ENCODE results near the gene CLEC5A.
"Not testable (repeated sequence)": the region's sequence is repeated elsewhere in the genome, so short reads cannot be mapped to it uniquely, and the experiment has no call there.

Gene CLEC5A

DNA sequence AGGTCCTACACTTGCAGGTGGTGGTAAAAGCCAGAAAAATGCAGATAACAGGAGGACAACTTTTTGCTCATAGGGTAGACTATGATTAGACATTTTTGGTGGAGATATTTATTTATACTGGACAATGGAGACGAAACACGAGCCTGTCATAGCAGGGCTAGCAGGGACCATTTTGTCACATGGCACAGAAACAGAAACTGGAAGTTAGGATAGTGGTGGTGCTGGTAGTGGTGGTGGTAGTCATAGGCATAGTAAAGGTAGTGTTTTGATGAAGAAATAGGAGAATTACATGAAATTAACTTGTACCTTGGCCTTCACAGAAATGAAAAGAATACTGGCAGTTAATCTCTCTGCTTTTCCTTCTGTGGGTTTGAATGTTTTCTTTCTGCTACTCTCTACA is 40.1 kb upstream of the CLEC5A start:
- POLR2A ChIA-PET (ENCODE audit: low non-redundant PET): no interaction called here
- CTCF ChIA-PET: no interaction called here

DNA sequence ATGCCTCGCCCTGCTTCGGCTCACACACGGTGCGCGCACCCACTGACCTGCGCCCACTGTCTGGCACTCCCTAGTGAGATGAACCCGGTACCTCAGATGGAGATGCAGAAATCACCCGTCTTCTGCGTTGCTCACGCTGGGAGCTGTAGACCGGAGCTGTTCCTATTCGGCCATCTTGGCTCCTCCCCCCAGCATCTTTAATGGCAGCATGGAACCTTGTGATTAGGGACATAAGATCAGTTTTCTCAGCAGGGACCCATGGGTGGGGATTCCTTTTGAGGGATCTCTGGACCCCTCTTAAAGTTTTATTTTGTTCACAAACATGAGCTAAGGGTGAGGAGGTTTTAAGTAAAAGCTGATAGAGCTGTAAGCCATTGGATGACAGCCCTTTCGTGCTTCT is 39.2 kb upstream of the CLEC5A start:
- CTCF ChIA-PET; DNase-seq (ENCODE audit: low spot score); H3K27ac ChIP-seq; POLR2A ChIA-PET (ENCODE audit: low non-redundant PET): not testable (repeated sequence)

More for the DNA sequence above, 40.1 kb upstream of the CLEC5A start:
- TF ChIP-seq, protein P1, sequence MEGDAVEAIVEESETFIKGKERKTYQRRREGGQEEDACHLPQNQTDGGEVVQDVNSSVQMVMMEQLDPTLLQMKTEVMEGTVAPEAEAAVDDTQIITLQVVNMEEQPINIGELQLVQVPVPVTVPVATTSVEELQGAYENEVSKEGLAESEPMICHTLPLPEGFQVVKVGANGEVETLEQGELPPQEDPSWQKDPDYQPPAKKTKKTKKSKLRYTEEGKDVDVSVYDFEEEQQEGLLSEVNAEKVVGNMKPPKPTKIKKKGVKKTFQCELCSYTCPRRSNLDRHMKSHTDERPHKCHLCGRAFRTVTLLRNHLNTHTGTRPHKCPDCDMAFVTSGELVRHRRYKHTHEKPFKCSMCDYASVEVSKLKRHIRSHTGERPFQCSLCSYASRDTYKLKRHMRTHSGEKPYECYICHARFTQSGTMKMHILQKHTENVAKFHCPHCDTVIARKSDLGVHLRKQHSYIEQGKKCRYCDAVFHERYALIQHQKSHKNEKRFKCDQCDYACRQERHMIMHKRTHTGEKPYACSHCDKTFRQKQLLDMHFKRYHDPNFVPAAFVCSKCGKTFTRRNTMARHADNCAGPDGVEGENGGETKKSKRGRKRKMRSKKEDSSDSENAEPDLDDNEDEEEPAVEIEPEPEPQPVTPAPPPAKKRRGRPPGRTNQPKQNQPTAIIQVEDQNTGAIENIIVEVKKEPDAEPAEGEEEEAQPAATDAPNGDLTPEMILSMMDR (conservative IDR thresholded peaks at IDR 0.05; ENCODE audit: low read depth): no peak
- no peak for DNase-seq (ENCODE audit: low spot score)
- H3K27ac ChIP-seq: no peak overlapping the region

DNA sequence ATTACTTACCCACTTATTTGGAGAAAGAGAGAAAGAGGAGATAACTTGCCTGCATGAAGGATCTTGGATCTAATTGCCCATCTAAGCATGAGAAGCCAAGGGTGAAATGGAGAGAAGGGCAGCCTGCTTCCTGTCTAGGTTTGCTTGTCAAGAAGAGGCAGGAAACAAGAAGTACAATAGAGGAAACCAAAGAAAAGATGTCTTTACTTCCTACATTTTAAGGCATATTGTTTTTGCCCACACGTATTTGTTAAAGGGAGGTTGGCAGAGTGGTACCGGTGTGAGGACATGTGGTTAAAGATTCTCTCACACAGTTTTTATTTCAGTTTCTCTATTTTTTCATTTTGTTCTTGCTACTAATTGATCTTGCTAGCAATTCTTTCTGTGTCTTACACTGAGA is 32.8 kb upstream of the CLEC5A start:
- ChIA-PET POLR2A (ENCODE audit: low non-redundant PET) (no interaction called here), CTCF (no interaction called here)
- TF ChIP-seq, protein P1 (conservative IDR thresholded peaks at IDR 0.05; ENCODE audit: low read depth): no peak
- no peak for DNase-seq (ENCODE audit: low spot score)
- no peak overlapping the region for H3K27ac ChIP-seq

DNA sequence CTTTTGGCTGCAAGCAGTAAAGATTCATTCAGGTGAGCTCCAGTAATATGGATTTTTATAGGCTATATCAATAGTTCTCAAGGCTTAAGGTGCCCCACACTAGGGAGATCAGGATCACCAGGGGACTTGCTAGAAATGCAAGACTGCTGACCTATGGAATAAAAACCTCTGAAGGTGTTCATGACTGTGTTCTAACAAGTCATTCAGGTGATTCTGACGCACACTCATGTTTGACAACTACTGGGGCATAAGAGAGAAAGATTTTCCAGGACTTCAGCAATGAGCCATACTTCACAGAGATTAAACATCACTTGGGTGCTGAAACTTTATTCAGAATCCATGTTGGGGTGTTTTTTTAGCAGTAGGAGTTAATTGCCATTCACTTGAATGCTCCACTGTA is 31.6 kb upstream of the CLEC5A start:
- POLR2A ChIA-PET (ENCODE audit: low non-redundant PET): no interaction called here
- TF ChIP-seq, protein P1 (conservative IDR thresholded peaks at IDR 0.05; ENCODE audit: low read depth): no peak
- DNase-seq (ENCODE audit: low spot score): no peak
- CTCF ChIA-PET: no interaction called here
- H3K27ac ChIP-seq: no peak overlapping the region

DNA sequence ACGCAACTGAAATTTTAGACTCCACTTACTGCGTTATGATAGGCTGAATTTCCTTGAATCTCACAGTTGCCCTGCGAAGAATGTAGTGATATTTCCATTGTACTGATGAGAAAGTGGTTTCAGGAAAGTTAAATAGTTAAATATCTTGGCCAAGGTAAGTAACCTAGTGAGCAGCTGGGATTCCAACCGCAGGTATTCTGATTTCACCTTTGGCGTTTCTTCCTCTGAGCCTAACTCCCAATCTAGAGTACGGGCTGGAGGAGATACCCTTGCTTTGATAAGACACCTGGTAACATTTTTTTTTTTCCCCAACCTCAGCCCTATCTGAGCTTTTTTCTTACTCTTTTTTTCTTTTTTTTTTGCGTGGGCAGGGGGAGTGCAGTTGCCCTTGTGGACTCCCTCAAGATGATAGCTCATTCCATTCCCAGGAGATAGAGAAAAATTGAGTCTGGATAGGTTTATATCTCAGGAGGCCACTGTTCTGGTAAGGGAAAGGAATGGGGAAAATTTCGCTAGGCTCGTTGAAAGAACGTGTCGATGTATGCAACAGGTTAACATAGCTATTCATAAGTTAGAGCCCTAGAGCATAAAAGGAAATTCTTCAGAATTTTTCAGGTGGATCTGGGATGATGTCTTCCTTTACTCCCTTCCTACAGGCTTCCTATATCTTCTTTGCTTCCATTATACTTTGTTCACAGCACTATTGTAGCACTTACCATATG is 29.9 kb upstream of the CLEC5A start:
- no peak overlapping the region for H3K27ac ChIP-seq
- CTCF ChIA-PET: interaction anchor here (0.7 to 3.3 kb wide), 11 partner anchors 10 to 813 kb away, joined by 3 to 26 read pairs (median 4); no protein-coding TSS in a partner anchor
- POLR2A ChIA-PET (ENCODE audit: low non-redundant PET): no interaction called here
- no peak for DNase-seq (ENCODE audit: low spot score)
- TF ChIP-seq, protein P1 (conservative IDR thresholded peaks at IDR 0.05; ENCODE audit: low read depth): peak; percentile 68

DNA sequence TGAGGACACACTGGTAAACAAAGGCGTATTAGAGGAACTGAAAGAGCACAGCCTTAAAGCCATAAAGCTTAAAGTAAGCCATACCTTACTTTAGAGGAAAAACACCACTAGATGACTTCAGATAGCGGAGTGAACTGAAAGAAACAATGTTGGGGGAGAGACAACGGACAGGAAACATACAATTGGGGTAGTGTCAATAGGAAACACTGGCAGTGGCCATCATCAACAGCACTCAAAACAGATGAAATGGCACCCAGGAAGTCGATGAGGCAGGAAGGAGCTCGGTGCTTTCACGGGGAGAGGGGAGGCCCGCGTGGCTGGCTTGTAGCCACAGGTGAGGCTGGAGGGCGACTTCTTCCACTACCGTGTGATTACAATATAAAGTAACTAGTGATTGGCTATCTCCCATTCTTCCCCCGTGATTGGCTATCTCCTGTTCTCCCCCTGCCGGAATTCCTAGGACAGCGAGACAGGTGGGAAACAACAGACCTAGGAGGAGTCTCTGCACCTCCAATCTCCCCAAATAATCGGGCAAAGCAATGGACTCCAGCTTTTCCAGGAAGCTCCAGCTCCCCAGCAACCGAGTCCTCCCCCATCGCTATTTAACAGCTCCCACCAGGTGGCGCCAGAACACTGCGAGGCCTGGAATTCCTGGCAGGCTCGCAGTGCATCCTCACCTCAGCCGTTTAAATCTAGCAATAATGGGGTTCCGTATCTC is 29.2 kb upstream of the CLEC5A start:
- CTCF ChIA-PET: interaction anchor here (0.5 to 3.3 kb wide), 15 partner anchors 9 to 812 kb away, joined by 3 to 26 read pairs (median 4); no protein-coding TSS in a partner anchor
- POLR2A ChIA-PET (ENCODE audit: low non-redundant PET): no interaction called here
- TF ChIP-seq, protein P1 (conservative IDR thresholded peaks at IDR 0.05; ENCODE audit: low read depth): peak; percentile 96
- H3K27ac ChIP-seq: no peak overlapping the region
- peak; percentile 78 for DNase-seq (ENCODE audit: low spot score)

DNA sequence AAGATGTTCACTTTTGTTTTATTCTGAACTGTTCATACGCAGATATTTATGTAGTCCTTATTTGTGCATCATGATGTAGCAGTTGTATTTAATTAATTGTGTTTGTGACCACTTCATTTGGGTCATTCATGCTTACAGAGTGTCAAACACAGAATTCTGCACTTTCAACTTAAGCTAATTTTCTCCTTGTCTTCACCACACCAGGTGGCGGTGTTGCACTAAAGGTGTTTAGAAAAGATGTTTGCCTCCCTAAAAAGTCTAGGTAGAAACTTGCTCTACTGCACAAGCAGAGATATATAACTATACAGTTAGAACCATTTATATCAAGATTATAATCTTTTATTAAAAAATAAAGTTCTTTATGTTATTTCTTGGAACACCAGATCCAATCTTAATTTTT is 28.1 kb upstream of the CLEC5A start:
- ChIA-PET POLR2A (ENCODE audit: low non-redundant PET) (no interaction called here), CTCF (interaction anchor here (0.6 to 3.3 kb wide), 6 partner anchors 49 to 521 kb away, joined by 3 to 26 read pairs (median 4); no protein-coding TSS in a partner anchor)
- H3K27ac ChIP-seq: no peak overlapping the region
- peak; percentile 14 for DNase-seq (ENCODE audit: low spot score)
- TF ChIP-seq, protein P1 (conservative IDR thresholded peaks at IDR 0.05; ENCODE audit: low read depth): peak; percentile 45
